Mucosa of descending colon (tissue), 3 donors: ENCODE measurements around the gene KDM1A. TPM values are rescaled to one million over a fixed set of nuclear protein-coding genes. Genes with fewer than 3 reads are reported as not detected.

Experiments
- ATAC-seq: fragments of 200-7000 bp; cut with Tn5 transposase; one replicate; pipeline ENCODE4 v1.9.1; 2020; ENCODE audit warnings: mild to moderate bottlenecking, moderate library complexity
- DNase-seq, 3 donors: peaks; one replicate each; pipeline ENCODE4 v3.0.0-alpha.2; 2020
- H3K36me3 ChIP-seq: fragments of 200-600 bp; one replicate; pipeline ENCODE4 v1.8.0; 2021; ENCODE audit warnings: low read depth, mild to moderate bottlenecking
- H3K4me1 ChIP-seq: fragments of 200-600 bp; one replicate; pipeline ENCODE4 v1.8.0; 2021; ENCODE audit warnings: low read depth, mild to moderate bottlenecking
- H3K4me3 ChIP-seq: fragments of 200-600 bp; one replicate; pipeline ENCODE4 v1.8.0; 2021; ENCODE audit warnings: mild to moderate bottlenecking
- H3K9me3 ChIP-seq: fragments of 200-600 bp; one replicate; pipeline ENCODE4 v1.8.0; 2021; ENCODE audit warnings: mild to moderate bottlenecking
- CTCF ChIP-seq: fragments of 200-600 bp; IDR thresholded peaks from one replicate; pipeline ENCODE4 v1.8.0; 2022; ENCODE audit warnings: antibody characterized with exemption, mild to moderate bottlenecking
- intact Hi-C, 2 donors: fragments of 100-400 bp; cut with DNase I in 1 of 2; cut with micrococcal nuclease in 1 of 2; formaldehyde crosslinking; loops; one replicate each; pipeline versions ENCODE4 v1.11.0 to v1.11.1; 2022; cut with DNase I, micrococcal nuclease
- total RNA-seq, 3 donors: library from RNA; stranded (reverse); fragmentation: NEBNext Ultra II Directional in 2 of 3; extraction: Animal tissue kit (Norgen Biotek cat#: 25700) in 2 of 3; gene quantifications; one replicate each; pipeline versions ENCODE4 v1.2.1 to v1.2.4, GENCODE V29; 2021 to 2023
- donor health status: DM: no; HTN: no; CAD: no; lungs with moderate emphysema.
- donor health status: DM: no; HTN: no; CAD: no.
- donor health status: DM: no; HTN: yes; CAD: no.

KDM1A gene
- total RNA-seq, 3 donors from 2014 or later = 37.5 to 61.3 (median 49.3) TPM

- peaks cover 10% of the 10 kb centered on the region for H3K4me1 ChIP-seq
- no peaks in the 10 kb centered on the region for H3K9me3 ChIP-seq
- ATAC-seq = no peak
- intact Hi-C loops = no loop called here
- no peak for TF ChIP-seq CTCF
- no peak overlapping the region for H3K4me3 ChIP-seq
- DNase-seq = no peak
- H3K36me3 ChIP-seq = no peaks in the 10 kb centered on the region
Observed at GRCh38 chr1:23023174-23023845, 4.0 kb downstream of the KDM1A start.

- Histone ChIP-seq H3K4me3 (no peak overlapping the region), H3K36me3 (no peaks in the 10 kb centered on the region), H3K9me3 (no peaks in the 10 kb centered on the region), H3K4me1 (peaks cover under 1% of the 10 kb centered on the region)
- TF ChIP-seq CTCF = no peak
- ATAC-seq (peak; percentile 16), DNase-seq (no peak)
- intact Hi-C loops = no loop called here
Observed at GRCh38 chr1:23026568-23026967, 7.3 kb downstream of the KDM1A start.

- intact Hi-C loops = no loop called here
- TF ChIP-seq CTCF = no peak
- no peak for ATAC-seq
Observed at GRCh38 chr1:23027352-23027907, 8.2 kb downstream of the KDM1A start.

GRCh38 chr1:23029337-23029736 is 10.1 kb downstream of the KDM1A start:
- TF ChIP-seq CTCF = no peak
- ATAC-seq = no peak
- no peak for DNase-seq
- H3K36me3 ChIP-seq = no peaks in the 10 kb centered on the region
- H3K9me3 ChIP-seq = no peaks in the 10 kb centered on the region
- H3K4me3 ChIP-seq = no peak overlapping the region
- no peaks in the 10 kb centered on the region for H3K4me1 ChIP-seq
- intact Hi-C loops = no loop called here

More at GRCh38 chr1:23027352-23027907, 8.2 kb downstream of the KDM1A start:
- Histone ChIP-seq H3K4me1 (no peaks in the 10 kb centered on the region), H3K9me3 (no peaks in the 10 kb centered on the region), H3K4me3 (no peak overlapping the region), H3K36me3 (no peaks in the 10 kb centered on the region)
- DNase-seq = no peak

GRCh38 chr1:23035823-23036452 is 16.7 kb downstream of the KDM1A start:
- Histone ChIP-seq H3K36me3 (no peaks in the 10 kb centered on the region), H3K4me1 (no peaks in the 10 kb centered on the region), H3K9me3 (no peaks in the 10 kb centered on the region), H3K4me3 (no peak overlapping the region)
- no peak for TF ChIP-seq CTCF
- intact Hi-C loops = no loop called here
- DNase-seq (no peak), ATAC-seq (no peak)
